HL-60 (cell line): ENCODE measurements around the gene TBC1D5.

Experiments used
- CTCF ChIP-seq: IDR thresholded peaks from one replicate; pipeline ENCODE4 v1.5.1; 2011; ENCODE audit warnings: low read length, control low read depth, inconsistent platforms; ENCODE audit not compliant: insufficient read depth
- GABPA ChIP-seq: IDR thresholded peaks from 2 replicates; pipeline ENCODE4 v1.6.1; 2012; ENCODE audit warnings: low read depth
- POLR2AphosphoS5 ChIP-seq: IDR thresholded peaks from 2 replicates; pipeline ENCODE4 v1.6.1; 2012; ENCODE audit warnings: low read depth

DNA sequence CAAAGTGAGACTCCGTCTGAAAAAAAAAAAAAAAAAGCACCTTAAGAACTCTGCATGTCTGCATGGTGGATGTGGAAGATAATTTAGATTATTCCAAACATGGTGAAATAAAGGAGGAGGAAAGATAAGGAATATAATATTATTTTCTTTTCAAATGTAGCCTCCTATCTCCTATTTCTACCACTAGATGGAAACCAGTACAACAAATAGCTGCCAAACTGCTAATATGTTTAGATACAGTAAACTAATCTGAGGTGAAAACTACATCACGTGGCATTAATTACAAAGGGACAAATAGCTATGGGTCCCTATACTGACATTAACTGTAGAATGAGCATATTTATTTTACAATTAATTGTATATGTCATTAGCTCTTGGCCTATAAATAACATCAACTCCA, 197.8 kb downstream of the TBC1D5 start:
- no peak for TF ChIP-seq CTCF
- no peak for TF ChIP-seq POLR2AphosphoS5
- TF ChIP-seq GABPA = no peak
